Endometrium (tissue), 2 donors: ENCODE measurements around the gene COL18A1.
"Not testable (repeated sequence)": the region's sequence is repeated elsewhere in the genome, so short reads cannot be mapped to it uniquely, and the experiment has no call there.

ENCODE experiments used
- FAIRE-seq: peaks from 2 replicates; lab custom pipeline; 2012; peaks lifted over from hg19 to GRCh38; lab: Jason Lieb, UNC
- donor health status: control.
- donor health status: control.

The COL18A1 gene

DNA sequence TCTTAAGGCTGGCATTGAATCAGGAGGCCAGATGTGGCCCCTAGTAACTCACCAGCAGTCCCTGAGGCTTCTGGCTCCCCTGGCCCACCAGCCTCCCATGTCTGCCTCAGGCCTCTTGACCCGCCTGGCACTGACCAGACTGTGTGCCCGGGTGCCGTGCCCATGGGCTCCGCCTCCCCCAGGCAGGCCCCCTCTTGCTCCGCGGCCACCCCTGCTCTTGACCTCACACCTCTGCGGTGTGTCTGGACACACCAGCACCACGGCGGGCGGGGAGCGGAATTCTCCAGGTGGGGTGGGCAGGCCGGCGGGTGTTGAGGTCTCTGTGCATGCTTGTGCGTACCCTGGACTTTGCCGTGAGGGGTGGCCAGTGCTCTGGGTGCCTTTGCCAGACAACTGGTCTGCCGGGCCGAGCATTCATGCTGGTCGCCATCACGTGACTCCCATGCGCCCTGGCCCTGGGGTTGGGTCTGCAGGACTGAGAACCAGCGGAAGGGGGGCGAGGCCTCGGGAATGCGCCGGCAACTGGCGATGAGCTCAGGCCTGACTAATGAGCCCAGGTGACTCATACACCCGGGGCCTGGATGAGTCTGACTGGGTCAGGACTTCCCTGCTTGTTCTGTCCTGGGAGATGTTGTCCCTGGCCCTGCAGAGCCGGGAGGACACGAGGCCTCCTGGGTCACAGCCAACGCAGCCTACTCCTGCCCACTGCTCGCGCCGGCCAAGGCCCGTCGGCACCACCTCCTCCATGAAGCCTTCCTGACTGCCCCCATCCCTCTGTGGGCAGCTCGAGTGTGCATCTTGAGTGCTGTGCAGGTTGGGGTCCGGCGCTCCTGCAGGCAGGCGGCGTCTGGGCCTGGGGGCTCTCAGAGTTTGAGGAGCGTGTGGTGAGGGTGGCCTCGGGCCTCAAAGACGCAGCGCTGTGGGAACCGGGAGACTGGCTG lies 22.6 kb downstream of the COL18A1 start:
- FAIRE-seq: no peak

DNA sequence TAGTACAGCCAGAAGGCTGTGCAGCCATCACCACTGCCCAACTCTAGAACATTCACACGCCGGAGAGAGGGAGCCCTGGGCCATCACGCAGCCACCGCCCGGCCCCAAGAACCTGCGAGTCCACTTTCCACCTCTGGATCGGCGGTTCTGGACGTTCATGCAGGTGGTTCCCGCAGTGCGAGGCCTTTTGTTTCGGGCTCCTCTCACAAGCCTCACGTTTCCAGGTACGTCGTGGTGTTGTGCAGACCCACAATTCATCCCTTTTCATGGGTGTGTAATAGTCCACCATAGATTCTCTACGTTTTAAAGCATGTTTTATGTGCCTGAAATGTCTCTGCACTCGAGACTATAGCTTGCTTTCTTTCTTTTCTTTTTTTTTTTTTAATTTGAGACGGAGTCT lies 23.6 kb downstream of the COL18A1 start:
- no peak for FAIRE-seq

DNA sequence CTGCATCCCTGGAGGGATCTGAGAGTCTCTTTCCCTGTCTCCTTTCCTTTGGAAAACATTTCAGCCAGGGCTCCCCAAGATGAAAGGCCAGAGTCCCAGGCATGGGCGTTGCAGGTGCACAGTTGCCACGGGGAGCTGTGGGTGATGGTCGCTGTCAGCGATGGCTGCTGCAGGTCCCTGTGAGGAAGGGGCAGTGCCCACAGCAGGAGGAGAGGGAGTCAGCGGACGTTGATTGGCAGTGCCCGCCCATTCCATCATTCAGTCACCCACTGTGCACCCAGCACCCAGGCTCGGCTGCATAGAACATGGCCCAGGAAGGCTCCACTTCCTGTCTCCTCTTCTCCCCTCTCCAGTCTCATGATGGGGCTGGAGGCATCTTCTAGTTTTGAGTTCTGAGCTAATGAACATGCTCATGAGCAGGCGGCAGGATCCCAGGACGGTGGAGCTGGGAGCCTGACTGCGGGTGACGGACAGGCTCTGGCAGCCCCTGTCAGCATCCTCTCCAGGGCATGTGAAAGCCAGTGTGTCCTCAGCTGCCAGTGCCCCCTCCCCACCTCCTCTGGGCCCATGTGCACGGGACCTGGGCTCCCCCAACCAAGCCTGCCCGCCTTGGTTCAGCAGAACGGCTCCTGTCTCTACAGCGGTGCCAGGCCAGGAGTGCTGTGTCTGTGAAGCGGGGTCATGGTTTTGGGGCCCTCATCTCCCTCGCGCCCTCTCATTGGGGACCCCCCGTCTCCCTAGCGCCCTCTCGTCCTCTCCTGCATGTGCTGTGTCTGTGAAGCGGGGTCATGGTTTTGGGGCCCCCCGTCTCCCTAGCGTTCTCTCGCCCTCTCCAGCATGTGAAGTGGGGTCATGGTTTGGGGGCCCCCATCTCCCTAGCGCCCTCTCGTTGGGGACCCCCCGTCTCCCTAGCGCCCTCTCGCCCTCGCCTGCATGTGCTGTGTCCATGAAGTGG lies 24.5 kb downstream of the COL18A1 start:
- no peak for FAIRE-seq

DNA sequence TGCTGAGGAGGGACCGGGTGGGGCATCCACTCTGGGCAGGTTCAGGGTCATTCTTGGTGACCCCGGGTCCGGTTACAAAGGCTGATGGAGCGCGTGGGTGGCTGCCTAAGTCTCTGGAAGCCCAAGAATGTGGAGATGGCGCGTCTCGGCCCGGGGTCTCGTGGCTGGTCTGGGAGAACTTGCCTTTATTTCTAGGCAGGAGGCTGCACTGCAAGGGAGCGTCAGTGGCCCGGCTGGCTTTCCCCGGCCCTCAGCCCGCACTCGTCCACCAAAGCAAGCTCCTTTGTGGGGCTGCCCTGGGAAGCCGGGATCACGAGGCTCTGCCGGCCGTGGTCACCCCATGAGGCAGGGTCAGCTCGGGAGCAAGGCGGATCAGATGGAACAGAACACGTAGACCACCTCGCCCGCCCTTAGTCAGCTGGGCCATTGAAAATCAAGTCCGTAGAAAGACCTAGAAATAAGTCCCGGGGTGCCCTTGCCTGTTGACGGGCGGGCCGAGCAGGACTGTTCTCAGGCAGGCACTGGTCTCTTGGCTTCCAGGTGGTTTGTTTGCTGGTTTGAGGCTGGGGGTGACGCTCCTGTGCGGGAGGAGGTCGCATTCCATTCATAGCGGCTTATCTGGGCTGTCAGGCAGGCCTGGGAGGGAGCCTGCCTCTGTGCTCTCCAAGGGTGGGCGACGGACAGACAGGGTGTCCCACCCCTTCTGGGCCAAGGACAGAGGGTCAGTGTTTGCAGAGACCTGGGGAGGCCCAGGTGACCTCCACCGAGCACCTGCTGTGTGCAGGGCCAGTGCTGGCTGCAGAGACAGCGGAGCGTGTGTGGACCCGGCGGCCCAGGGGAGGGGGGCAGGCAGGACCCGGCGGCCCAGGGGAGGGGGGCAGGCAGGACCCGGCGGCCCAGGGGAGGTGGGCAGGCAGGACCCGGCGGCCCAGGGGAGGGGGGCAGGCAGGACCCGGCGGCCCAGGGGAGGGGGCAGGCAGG lies 25.8 kb downstream of the COL18A1 start:
- no peak for FAIRE-seq

DNA sequence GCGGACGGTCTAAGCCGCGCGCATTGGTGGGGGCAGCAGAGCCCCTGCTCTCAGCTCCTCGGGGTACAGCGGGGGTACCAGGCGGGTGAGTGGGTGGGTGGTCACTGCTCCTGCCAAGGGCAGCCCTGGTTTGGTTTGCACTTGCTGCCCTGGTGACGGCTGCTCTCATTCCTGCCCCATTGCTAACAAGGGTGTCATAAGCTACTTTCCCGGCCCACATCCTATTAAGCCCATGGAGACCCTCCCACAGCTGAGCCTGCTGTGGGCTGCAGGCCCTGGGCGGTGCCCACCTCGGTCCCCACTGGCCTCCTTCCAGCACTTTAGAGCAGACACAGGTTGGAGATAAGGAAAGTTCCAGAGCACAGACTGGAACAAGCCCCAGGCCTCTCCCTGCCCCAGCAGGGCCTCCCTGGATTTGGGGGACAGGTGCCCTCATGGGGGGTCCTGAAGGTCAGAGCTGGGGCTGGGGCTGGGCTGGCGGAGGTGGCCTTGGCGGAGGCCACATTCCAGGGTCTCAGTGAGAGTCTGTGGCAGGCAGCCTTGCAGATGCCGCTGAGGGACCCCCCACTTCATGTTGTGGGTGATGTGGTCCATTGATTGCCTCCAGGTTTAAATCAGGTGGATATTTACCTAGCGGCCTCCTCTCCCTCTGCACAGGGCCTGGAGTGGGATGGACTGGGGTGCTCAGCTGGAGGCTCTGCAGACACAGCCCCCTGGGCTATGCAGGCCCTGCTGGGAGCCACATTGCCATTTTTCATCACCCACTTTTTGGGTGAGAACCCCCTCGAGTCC lies 27.0 kb downstream of the COL18A1 start:
- no peak for FAIRE-seq

DNA sequence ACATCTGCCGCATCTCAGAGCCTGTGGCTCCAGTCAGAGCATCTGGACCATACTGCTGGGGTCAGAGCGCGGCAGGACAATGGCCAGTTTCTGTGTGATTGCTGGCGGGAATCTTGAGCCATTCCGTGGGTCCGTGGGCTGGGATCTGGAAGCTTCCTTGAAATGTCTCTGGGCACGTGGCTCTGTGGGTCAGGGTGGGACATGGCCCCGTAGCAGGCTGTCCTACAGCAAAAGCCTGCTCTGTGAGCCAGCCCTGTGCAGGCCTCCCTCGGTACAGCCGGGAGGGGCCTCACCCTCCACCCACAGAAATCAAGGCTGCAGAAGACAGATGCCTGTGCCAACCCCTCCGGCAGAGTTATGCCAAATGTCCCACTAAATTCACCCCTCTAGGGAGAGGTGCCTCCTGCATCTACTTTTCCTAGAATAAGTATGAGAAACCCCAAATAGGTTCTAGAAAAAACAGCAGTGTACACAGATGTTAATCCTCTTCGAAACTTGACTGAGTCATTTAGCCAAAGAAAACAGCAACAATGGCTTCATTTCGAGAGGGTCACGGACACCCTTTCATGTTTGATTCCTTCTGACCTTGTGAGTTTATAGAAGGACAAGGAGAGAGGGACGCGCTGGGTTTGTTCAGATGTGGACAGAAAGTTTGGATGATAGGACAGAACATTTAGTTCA lies 27.8 kb downstream of the COL18A1 start:
- peak; percentile 29 for FAIRE-seq

DNA sequence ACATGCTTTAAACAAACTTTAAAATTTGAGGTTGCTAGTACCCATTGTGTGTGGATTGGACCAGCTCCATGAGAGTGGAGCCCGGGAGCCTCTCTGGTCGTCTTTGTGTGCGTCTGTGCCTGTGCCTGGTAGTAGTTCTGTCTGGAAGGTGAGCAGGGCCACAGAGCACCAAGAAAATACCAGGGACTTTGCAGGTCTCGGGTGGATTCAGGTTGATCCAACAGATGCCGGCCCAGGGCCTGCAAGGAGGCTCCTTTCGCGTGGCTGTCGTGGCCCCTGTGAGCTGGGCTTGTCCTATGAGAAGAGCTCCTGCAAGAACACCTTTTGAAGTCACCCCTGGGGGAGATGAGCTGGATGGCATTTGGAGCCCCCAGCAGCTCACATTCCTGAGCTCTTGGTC lies 28.3 kb downstream of the COL18A1 start:
- FAIRE-seq: no peak

DNA sequence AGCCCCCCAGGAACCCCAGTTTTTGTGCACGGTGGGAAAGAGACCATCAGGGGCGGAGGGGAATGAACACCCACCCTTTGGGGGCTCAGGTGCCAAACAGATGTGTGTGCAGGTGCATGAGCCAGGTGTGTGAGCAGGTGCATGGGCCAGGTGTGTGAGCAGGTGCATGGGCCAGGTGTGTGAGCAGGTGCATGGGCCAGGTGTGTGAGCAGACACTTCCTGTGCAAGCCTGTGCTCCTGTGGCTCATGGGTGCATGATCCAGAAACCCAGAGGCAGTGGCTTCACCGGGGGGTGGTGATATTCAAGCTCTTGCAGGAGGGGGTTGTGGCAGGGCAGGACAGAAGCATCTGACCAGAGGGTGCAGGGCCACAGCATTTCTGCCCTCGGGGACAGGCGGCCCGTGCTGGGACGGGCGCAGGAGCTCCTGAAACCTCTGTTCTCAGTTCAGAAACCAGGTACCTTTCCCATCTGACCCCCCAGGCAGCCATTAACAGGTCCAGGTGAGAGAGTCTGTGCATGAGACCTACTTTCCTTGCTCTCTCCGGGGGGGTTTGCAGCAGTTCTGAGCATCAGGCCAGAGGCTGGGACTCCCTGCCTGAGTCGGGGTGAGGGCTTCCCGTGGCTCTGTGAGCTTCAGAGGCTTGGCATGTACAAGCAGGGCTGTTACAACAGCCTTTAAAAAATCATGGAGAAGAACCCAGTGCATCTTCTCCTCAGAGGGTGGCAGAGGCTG lies 29.1 kb downstream of the COL18A1 start:
- no peak for FAIRE-seq

DNA sequence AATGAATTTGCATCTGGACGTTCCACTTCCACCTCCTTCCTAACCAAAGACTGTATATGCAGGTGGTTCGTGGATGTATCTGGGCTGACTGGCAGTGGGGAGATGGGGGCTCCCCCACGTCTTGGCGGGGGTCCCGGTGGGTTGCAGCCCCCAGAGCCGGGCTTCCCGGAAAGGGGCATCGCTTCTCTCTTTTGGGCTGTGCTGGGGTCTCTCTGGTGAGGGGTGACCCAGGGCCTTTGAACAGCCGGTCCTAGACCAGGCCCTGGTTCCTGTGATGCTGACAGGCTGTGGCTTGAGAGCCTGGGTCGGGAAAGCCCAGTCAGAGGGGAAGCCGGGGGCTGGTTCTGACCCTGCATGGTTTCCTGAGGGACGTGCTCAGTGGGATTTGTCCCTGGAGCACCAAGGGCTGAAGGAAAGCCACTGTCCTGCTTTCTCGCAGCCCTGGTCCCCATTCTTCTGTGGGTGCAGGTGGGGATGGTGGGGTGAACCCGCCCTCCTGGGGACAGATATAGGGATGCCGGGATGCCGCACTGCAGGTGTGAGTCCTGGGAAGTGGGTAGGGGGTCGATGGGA lies 29.8 kb downstream of the COL18A1 start:
- no peak for FAIRE-seq

DNA sequence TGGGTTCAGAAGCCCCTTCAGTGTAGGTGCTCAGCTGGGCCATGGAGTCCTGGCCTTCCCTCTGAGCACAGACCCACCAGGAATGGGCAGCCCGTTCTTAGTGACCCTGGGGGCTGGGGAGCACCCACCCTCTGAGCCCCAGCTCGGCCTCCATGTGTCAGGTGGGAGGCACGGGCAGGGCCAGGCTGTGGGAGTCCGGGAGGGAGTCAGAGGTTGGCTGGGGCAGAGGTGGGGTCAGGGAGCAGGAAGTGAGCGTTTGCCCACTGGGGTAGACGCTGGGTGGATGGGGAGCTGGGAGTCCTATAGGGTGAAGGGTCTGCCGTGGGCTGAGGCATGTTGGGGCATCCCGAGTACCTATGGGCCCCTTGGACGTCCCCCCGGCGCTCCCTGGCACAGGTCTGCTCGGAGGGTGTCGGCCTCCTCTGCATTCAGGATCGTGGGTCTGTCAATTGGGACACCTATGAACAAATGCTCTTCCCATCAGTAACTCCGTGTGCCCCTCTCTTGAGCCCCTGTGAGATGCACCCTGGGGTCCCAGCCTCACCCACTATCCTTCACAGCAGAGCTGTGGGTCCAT lies 30.5 kb downstream of the COL18A1 start:
- no peak for FAIRE-seq

DNA sequence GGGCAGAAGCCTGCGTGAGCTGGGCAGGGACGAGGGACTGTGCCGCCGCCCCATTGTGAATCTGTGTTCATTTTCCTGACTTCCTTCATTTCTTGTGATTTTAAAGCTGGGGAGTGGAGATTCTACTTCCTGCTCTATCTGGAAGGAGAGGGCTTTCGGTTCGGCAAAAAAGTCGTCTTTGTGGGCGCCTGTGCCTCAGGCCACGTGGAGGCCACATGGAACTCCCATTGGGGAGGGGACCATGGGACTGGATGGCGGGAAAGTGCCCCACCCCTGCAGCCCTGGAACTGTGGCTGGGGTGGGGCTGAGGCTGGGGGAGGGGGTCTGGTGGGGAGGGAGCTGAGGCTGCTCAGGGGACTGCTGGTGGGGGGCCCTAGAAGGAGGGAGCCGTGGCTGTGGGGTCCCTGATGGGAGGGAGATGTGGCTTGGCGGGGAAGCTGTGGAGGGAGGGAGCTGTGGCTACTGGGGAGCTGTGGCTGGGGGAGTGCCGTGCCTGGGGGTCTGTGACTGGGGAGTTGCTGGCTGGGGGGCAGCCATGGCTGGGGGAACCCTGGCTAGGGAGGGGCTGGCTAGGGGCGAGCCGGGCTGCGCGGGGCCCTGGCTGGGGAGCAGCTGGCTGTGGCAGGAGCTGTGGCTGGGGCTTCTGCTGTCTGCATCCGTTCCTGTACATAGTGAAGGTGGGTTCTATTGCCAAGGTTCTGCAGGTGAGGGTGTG lies 31.5 kb downstream of the COL18A1 start:
- no peak for FAIRE-seq

DNA sequence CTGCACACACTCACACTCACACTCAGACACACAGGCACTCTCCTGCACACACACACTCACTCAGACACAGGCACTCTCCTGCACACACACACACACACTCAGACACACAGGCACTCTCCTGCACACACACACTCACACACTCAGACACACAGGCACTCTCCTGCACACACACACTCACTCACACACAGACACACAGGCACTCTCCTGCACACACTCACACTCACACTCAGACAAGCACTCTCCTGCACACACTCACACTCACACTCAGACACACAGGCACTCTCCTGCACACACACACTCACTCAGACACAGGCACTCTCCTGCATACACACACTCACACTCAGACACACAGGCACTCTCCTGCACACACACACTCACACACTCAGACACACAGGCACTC lies 32.9 kb downstream of the COL18A1 start:
- FAIRE-seq: not testable (repeated sequence)

DNA sequence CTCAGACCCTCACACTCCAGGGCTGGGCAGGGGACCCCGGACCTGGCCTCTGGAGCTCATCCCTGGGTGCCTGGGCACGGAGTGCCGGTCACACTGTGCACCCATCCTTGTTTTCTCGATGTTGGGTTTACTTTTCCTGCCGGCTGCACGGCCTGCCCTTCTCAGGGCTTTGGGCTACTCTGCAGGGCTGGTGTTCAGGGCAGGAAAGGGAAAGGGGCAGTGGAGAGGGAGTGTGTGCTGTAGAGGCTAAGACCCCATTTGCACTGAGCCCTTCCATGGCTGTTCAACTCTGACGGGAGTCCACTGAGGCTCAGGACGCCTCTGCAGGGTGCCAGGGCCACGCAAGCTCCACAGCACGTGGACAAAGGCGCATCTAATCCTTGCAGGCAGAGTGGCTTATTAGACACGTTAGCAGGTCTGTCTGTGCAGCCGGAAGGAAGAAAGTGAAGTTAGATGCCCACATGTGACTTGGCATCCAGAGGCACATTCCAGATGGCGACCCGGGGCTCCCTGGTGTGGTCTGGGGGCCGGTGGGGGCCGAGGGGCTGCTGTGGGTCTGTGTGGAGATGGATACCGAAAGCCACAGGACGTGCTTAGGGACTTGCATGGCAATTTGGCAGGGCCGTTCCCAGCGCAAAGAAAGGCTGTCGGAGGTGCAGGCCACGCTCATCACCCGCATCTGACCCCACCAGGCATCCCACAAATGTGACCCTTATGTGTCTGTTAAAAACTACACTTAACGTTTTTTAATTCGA lies 33.6 kb downstream of the COL18A1 start:
- FAIRE-seq: no peak

DNA sequence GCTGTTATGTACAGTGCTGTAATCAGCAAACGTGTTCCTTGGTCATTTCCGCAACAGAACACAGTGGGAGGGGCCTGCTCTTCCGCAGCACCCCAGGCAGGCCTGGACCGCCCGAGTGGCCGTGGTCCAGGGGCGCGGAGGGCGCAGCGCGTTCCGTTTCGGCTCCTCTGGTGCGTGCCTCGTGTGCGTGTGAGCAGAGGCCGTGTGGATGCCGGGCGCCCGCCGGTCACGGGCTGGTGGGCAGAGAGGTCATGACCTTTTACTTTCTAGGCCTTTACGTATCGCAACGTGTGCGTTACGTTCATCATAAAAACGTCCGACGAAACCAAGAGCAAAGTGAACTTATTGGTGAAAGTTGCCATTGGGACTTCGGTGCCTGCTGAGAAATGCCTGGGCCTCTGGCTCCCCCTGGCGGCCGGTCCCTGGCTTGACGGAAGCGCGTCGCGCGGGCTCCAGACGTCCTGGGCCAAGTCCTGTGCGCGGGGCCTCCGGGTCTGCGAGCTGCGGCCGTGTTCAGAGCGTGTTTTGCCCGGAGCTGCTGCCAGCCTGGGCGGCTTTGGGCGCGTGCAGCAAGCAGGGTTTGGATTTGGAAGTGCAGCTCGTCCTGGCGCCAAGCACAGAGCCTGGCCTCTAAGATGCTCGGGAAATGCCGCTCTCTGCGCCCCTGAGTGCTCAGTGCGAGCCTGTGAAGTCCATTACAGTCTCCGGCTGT lies 34.4 kb downstream of the COL18A1 start:
- FAIRE-seq: no peak

DNA sequence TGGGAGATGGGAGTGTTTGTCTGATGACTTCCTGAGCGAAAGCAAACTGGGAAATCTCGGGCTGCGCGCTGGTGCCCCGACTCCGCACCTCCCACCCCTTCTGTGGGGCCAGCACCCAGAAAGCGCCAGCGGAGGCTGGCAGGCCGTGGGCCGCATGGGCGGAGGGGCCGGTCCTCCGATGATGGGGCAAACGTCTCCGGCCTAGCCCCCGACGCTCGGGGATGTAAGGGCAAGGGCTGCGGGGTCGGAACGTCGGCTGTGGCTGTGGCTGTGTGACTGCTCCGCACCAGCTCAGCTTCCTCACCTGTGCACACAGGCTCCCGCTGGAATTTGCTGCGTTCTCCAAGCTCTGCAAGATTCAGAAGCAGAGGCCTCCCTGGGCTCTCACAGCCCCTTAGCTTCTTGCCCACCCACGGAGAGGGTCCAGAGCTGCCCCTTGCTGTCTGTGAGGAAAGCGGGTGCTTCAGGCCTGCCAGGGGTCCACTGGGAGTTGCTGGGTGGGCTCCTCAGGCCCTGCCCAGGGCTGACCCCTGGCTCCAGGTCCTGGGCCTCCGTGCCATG lies 35.0 kb downstream of the COL18A1 start:
- no peak for FAIRE-seq

DNA sequence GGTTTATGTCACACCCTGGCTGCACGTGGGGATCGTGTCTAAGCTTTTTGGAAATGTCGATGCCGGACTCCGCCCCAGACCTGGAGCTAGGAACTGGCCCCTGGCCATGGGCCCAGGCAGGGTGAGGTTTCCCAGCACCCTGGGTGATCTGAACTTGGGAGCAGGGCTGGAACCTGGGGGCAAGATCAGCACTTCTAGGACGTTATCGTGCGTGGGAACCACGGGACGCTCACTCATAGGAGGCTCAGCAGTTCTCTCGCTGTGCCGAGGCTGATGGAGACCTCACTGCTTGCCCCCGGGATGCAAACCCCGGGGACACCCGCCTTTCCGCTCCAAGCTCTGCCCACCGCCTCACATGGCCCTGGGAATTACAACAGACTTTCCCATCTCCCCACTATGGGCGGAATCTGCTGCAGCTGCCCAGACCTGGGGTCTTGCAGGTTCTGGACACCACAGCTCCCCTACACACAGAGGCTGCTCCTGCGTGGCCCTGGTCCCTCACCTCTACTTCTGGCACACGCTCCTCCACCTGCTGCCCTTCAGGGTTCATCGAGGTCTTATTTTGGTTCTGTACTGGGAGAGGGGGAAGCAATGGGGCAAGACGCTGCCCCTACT lies 35.9 kb downstream of the COL18A1 start:
- FAIRE-seq: no peak
